Measurements from ENCODE around the gene CPTP.
A peak's percentile ranks its signal among the peaks of the same experiment; 100 is the strongest.
"Not testable (repeated sequence)": the region's sequence is repeated elsewhere in the genome, so short reads cannot be mapped to it uniquely, and the experiment has no call there.

CPTP gene

DNA sequence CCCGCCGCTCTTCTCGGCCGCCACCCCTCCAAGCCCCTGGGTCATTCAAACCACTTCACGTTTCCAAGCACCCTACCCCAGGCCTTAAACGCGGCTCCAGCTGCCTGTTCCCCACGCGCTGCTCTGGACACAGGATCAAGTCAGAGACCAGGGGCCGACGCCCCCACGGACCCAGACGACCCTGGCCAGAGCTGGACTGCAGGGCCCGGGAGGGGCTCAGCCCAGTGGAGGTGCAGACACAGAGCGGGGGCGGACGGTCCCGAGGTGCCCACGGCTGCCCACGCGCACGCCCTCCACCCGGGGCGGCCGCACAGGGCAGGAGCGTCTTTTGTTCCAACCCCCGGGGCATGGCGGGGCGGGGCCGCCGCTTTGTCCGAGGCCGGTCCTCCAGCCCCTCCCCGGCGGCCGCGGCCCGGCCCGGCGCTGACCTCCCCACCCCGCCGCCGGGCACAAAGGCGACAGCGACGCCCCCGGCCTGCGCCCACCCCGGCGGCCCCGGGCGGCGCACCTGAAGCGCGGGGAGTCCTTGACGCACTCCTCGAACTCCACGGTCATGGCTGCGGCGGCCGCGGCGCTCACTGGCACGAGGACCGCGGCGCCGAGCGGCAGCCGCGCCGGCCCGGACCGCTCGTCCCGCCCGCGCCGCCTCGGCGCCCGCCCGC lies 17.2 kb upstream of the CPTP start:
- DNase-seq = no peak

DNA sequence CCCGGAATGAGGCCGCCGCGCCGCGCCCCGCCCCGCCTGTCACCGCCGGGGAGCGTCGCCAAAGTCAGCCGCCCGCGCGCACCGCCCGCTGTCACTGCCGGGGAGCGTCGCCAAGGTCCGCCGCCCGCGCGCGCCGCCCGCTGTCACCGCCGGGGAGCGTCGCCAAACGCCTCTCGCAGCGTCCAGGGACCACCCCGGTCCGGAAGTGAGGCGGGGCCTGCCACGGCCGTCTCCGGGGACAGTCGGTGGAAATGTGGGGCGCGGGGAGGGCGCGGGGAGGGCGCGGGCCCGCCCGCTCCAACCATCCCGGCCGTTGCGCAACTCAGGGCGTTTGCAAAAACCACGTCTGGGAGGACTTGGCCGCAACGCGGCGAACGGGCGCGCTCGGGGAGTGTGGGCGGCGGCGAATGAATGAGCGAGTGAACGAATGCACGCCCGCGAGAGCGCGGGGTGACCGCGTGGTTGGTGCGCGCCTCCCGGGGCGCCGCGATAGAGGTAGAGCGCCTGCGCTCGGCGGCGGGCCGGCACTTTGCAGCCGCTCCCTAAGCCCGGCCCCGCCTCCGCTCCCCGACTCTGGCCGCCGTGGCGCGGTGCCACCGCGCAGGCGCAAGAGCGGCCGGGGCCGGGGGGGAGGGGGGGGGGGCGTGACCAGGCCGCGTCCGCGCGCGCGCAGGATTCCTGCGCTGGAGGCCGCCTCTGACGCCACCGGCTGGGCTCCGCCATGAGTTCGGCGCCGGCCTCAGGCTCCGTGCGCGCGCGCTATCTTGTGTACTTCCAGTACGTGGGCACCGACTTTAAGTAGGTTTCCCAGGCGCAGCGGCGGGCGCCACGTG lies 16.5 kb upstream of the CPTP start, which contains the start of the genes ACAP3 and PUSL1:
ACAP3 (minus strand) TSS at position 8 of the 833 bp plus-strand sequence. CDS start 115 bp downstream, outside the sequence.
PUSL1 (plus strand) TSS at position 675 of the 833 bp plus-strand sequence; CDS start at position 722, 47 bp downstream.
- peak; percentile 92 for DNase-seq

DNA sequence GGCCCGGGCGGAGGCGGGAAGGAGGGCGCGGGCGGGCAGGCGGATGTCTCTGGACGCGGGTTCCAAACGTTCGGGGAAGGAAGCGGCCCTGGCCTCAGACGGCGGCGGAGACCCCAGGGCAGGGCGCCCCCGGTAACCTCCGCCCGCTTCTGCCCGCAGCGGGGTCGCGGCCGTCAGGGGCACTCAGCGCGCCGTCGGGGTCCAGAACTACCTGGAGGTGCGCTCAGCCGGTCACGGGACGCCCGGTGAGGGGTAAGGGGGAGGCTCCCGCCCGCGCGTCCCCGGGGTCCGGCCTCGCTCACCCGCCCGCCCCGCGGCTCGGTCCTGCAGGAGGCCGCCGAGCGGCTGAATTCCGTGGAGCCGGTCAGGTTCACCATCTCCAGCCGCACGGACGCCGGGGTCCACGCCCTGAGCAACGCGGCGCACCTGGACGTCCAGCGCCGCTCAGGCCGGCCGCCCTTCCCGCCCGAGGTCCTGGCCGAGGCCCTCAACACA lies 15.8 kb upstream of the CPTP start:
- no peak for DNase-seq

DNA sequence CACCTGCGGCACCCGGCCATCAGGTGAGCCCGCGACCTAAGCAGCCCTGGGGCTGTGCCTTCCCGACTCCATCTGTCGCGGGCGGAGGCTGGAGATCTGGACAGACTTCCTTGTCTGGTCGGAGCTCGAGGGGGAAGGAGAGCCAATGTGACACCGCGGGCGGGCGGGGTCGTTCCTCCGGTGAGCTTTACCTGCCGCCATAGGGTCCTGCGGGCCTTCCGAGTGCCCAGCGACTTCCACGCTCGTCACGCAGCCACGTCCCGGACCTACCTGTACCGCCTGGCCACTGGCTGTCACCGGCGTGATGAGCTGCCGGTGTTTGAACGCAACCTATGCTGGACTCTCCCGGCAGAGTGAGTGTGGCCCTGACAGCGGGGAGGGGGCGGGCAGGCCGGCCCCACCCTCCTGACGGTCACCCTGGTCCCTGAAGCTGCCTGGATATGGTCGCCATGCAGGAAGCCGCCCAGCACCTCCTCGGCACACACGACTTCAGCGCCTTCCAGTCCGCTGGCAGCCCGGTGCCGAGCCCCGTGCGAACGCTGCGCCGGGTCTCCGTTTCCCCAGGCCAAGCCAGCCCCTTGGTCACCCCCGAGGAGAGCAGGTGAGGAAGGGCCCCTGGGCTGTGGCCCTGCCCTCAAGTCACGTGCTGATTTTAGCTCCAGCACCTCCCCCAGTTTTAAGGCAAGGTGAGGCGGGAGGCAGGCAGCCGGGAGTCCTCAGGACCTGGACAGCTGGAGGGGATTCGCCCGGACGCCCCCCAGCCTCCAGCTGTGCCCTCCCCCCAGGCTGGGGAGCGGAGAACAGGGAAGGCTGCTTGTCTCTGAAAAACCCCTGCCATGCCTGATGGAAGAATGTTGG lies 15.1 kb upstream of the CPTP start:
- DNase-seq = no peak

DNA sequence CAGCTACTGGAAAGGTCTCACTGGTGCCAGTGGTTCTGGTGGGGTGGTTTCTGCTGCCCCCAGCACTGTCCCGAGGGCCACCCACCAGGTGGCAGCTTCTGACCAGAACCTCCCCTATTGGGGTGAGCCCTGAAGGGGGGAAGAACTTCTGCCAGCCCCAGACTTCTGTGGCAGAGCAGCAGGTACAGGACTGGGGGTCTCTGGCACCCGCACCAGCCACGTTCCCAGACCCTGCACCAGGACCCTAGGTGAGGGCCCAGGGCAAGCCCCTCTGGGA lies 14.6 kb upstream of the CPTP start:
- DNase-seq = no peak

DNA sequence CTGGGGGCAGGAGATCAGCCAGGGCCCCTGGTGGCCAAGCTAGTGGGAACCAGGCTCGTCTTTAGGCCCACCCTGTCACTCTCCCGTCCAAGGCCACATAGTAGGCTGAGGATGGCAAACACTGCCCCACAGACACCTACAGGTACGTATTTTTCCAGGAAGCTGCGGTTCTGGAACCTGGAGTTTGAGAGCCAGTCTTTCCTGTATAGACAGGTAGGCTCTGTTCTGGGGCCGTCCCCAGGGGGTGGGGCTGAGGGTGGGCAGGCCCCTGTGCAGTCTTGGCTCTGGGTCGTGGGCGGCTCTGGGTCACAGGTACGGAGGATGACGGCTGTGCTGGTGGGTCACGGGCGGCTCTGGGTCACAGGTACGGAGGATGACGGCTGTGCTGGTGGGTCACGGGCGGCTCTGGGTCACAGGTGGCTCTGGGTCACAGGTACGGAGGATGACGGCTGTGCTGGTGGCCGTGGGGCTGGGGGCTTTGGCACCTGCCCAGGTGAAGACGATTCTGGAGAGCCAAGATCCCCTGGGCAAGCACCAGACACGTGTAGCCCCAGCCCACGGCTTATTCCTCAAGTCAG lies 14.0 kb upstream of the CPTP start:
- no peak for DNase-seq

DNA sequence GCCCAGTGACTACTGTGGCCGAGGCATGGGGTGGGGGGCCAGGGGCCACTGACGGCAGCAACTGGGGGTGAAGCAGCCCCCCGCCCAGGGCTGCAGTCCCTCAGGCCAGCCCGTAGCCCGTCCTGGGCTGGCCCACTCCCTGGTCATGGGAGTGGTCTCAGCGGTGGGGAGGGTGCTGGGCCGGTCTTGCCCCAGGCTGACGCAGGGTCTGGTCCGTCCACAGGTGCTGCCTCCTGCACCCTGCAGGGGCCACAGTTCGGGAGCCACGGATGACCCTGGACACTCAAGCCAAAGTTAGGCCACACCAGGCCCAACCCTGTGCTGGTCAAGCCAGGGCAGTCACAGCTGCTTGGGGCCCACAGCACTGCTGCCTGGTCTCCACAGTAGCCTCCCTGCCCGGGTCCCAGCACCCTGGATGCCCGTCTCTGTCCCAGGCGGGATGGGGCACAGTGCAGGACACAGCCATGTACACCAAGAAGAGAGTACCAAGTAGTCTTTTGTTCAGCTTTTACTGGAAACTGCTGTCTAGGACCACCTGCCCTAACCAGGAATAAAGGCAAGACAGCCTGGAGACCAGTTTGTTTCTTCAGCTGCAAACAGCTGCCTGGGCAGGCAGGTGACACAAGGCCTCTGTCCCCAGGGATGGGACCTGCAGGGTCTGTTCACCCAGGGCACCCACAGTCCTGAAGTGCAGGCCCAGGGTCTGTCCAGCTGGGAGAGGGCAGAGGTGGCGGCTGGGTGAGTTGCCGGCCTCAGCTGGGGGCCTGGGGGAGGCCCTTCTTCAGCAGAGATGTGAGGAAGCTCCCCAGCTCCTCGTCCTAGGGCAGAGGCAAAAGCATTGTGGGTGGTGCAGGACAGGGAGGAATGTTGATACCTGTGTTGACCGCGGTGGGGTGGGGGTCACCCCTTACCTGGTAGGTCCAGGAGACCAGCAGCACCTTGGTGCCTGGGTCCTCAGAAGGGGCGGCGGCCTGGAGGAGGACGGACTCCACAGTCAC lies 13.2 kb upstream of the CPTP start:
- DNase-seq = no peak

DNA sequence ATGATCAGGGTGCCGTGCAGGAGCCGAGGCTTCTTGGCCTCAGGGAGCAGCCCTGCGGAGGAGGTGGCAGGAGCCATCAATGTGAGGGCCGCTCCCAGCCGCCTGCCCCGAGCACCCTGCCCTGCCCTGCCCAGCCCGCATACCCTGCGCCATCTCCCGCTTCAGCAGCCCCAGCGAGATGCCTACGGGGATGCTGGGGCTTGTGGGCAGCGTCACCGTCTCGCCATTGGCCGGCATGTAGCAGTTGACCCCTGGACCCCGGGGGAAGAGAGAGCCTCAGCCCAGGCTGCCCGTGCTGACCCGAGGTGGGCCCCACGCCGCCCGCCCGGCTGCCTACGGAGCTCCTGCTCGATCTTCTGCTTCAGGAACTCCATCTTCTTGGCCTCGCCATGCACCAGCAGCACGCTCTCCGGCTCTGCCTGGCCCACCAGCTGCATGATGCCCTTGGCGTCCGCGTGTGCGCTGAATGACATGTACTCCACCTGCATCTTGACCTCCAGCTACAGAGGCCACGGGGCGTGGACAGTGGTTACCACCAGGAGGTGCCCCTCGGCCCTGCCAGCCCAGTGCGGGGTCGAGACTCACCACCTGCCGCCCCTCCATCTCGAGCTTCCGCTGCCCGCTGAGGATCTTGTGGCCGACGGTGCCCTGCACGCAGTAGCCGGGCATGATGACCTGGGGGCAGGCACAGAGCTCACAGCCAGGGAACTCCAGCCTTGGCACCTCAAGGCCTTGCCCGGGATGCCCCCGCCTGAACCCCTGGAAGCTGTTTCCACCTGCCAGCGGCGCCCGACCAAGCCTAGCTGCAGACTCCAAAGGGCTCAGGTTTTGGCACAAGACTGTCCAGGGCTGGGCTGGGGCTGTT lies 11.9 kb upstream of the CPTP start:
- DNase-seq = no peak

DNA sequence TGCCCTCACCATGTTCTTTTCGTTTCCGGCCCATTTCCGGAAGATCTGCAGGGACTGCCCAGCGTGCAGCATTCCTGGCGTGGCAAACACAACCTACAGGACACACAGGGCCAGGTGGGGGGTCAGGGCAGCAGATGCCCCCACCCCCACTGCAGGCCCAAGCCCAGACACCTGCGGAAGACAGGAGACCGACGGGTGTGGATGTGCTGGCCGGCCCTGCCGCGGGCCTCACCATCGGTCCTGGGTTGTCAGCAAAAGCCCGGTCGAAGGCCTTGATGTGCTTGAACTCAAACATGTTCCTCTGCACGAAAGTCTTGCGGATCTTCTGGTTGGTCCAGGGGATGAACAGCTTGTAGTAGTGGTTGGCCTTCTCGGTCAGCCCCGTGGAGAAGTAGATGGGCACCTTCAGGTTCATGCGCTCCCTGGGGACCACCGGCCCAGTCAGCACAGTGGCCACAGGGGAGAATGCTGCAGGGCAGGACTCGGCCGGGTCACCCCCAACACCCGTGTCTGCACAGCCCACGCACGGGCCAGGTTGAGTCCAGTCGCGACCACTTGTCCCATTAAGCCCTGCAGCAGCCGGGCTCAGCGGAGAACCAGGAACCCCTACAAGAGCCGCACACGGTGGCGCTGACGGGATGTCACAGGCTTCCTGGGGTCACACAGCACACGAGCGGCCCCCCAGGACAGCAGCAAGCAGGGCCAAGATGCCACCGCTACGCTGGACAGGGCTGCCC lies 10.9 kb upstream of the CPTP start:
- DNase-seq = no peak

DNA sequence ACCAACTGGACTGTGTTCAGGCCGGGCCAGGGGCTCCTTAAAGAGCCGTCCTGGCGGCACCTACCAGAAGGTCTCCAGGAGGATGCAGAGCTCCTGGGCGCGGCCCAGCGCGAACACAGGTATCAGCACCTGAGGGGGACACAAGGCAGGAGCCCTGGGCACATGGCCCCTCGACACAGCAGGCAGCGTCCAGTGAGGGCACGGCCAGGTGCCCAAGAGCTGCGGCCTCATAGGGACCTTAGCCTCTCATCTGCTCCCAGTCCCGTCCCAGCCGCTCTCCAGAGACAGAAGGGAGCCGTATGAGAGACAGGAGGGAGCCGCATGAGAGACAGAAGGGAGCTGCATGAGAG lies 10.4 kb upstream of the CPTP start:
- DNase-seq = no peak

DNA sequence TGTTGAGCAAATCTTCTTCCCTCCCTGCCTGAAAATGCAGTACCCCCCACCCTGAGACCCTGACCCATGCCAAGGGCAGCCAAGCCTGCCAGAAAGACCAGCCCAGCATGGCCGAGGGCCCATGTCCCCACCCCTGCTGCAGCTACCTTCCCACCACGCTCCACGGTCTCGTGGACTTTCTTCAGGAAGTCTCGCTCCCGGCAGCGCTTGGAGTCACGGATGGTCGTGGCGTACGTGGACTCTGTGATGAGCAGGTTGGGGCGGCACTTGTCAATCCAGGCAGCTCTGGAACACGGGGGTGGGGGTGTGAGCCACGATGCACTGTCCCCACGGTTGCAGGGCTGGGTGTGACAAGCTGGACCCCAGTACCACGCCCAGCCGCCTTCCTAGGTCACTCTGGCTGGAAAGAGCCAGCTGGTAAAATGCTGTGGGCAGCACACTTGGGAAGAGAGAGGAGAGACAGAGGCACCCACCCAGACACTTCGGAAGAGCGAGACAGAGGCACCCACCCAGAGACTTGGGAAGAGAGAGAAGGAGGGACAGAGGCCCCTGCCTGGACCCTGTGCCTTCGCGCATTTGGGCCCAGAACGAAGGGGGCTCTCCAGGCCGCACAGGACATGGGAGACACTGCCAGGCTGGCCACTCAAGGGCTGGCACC lies 9.8 kb upstream of the CPTP start:
- no peak for DNase-seq

DNA sequence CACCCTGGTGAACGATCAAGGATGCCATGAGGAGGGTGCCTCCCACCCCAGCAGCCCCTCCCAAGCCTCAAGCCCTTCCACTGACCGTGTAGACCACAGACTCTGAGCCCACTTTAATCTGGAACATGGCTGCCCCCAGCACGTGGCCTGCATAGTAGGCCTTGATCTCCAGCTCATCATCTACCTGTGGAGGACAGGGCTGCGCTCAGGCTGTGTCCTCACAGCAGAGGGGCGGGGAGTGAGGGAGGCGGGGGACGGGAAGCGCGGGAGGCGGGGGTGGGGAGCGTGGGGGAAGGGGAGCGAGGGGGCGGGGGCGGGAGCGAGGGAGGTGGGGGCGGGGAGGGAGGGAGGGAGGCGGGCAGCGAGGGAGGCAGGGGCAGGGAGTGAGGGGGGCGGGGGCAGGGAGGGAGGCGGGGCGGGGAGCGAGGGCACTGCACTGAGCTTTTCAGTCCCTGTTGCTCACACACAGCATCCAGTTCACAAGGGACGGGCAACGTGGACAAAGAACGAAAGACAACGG lies 9.1 kb upstream of the CPTP start:
- DNase-seq = no peak

DNA sequence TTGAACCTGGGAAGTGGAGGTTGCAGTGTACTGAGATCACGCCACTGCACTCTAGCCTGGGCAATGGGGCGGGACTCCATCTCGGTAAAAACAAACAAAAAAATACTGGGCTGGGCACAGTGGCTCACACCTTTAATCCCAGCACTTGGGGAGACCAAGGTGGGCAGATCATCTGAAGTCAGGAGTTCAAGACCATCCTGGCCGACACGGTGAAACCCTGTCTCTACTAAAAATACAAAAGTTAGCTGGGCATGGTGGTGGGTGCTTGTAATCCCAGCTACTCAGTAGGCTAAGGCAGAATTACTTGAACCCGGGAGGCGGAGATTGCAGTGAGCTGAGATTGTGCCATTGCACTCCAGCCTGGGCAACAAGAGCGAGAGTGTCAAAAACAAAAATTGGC lies 8.4 kb upstream of the CPTP start:
- not testable (repeated sequence) for DNase-seq

DNA sequence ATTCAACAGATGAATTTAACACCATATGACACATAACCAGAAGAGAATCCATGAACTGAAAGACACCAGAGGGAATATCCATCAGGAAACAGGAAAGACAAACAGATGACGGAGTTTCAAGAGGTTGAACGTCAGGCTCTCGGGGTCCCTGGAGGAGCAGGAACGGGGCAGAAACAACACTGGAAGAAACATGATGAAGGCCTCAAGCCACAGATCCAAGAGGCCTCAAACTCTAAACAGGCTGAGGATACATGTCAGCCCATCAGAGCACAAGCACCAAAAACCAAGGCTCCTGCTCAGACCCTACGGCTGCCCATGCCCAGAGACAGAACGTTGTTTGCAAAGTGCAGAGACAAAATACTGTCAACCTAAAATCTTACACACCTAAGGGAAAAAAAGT lies 7.2 kb upstream of the CPTP start:
- no peak for DNase-seq

DNA sequence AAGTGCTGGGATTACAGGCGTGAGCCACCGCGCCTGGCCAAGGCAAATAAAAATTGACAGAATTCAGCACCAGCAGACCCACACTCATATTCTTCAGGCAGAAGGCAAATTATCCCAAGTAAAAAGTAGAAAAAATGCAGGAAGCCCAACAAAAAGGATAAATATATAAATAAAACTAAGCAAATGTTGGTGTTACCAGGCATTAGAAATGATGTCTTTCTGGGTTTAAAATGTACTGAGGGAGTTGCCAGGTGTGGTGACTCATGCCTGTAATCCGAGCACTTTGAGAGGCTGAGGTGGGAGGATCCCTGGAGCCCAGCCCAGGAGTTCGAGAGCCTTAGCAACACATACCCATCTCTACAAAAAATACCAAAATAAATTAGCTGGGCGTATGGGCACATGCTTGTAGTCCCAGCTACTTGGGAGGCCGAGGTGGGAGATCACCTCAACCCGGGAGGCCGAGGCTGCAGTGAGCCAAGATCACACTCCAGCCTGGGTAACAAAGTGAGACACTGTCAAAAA lies 6.4 kb upstream of the CPTP start:
- DNase-seq = no peak

DNA sequence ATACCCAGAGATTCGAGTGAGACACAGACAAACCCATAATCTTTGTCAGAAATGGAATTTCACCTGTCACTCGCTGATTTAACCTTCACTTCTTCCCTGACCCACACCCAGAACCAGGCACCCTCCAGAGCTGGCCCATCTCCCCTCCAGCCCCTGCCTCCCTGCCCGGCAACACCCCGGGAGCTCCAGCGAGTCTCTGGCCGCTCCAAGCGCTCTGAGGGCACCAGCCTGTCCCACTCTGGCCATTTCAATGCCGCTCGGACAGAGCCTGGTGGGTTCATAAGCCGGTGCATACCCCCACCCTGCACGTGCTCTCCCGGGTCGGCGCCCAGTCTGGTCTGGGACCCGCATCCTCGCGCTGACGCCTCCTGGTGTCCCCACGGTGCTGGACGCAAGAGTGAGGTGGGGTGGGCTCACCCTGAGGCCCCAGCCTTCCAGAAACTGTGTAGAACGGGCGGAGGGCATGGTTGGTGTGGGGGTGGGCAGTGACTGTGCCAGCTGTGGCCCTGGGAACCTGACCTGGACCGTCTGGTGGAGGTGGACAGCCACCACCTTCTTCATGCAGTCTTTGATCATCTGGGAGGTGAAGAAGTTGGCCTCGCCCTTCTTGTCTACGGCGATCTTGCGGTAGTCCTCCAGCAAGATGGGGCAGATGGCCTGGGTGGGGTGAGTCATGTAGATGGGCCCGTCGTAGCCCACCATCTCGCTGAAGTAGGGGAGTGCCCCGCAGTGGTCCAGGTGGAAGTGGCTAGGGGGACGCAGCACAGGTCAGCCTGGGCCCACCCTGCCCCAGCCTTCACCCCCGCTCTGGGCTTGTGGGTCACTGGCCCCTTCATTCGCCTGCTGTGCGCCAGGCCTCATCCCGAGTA lies 5.6 kb upstream of the CPTP start:
- no peak for DNase-seq

DNA sequence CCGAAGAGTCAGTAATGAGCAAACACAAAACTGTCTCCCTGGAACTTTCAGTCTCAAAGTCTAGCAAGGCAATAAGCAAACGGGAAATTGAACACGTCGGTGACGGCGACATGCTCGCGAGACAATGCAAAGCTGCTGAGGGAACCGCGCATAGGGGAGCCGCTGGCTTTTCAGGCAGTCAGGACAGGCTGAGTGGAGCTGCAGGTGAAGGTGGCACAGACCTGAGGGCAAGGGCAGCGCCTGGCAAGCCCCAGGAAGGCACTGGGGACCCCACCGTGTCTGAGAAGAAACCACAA lies 5.0 kb upstream of the CPTP start:
- no peak for DNase-seq
